ENCODE data around the gene FNDC3B. TPM values are rescaled to one million over a fixed set of nuclear protein-coding genes. Genes with fewer than 3 reads are reported as not detected.
A peak's percentile ranks its signal among the peaks of the same experiment; 100 is the strongest.

Gene FNDC3B
- total RNA-seq, 1 experiment from 2014 or later, result 173 TPM

- POLR2A ChIA-PET, result no interaction called here
- CTCF ChIA-PET, result no interaction called here
- no peak for TF ChIP-seq TCF7L2 (IDR thresholded peaks at IDR 0.05; ENCODE audit: low read depth, low read length)
- TF ChIP-seq, protein P1, sequence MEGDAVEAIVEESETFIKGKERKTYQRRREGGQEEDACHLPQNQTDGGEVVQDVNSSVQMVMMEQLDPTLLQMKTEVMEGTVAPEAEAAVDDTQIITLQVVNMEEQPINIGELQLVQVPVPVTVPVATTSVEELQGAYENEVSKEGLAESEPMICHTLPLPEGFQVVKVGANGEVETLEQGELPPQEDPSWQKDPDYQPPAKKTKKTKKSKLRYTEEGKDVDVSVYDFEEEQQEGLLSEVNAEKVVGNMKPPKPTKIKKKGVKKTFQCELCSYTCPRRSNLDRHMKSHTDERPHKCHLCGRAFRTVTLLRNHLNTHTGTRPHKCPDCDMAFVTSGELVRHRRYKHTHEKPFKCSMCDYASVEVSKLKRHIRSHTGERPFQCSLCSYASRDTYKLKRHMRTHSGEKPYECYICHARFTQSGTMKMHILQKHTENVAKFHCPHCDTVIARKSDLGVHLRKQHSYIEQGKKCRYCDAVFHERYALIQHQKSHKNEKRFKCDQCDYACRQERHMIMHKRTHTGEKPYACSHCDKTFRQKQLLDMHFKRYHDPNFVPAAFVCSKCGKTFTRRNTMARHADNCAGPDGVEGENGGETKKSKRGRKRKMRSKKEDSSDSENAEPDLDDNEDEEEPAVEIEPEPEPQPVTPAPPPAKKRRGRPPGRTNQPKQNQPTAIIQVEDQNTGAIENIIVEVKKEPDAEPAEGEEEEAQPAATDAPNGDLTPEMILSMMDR (IDR thresholded peaks at IDR 0.05), result no peak
- TF ChIP-seq POLR2AphosphoS5 (IDR thresholded peaks at IDR 0.05; ENCODE audit: low read depth, low read length), result no peak
- no peak for TF ChIP-seq REST (IDR thresholded peaks at IDR 0.05; ENCODE audit: insufficient read depth in 1 of 2, low read depth in 2 of 2, low read length in 1 of 2)
- TF ChIP-seq SIN3A (IDR thresholded peaks at IDR 0.05; ENCODE audit: borderline replicate concordance, insufficient read depth, low read depth, low read length), result no peak
These were observed 196.3 kb downstream of the FNDC3B start for GRCh38 chr3:172235698-172236097.

DNA sequence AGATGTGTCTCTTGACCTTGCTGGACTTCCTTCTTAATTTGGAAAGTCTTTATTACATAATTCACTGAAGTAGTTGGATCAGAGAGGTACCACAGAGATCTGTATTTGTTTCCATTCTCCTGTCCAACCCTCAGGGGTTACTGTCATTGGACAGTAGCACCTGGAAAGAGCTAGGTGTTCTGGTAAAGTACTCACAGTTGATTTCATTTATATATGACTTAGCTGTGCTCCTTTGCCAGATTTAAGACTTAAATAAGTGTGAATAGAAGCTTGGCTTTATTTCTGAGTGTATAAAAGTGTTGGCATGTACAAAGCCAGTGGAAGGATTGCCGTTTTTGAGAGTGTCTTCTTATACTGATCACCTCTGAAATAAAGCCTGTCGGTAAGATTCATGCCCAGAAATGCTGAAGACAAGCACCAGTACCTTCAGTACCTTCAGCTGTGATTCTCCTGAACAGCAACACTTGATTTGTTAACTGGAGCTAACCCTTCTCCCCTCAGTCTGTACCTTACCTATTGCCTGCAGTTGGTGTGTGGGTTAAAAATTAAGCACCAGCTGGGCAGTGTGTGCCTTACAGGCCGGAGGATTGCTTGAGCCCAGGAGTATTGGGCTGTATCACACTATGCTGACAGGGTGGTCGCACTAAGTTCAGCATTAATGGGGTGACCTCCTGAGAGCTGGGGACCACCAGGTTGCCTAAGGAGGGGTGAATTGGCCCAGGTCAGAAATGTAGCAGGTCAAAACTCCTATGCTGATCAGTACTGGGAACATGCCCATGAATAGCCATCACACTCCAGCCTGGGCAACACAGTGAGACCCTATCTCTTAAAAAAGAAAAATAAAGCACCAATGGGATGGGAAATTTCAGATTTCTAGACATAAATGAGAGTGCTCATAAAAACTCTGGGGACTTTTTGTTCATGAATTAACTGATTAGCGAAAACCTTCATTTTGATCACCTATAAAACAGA lies 197.7 kb downstream of the FNDC3B start:
- Histone ChIP-seq H3K4me1 (ENCODE audit: control insufficient read depth, insufficient read depth, low read length) (peaks cover 9% of the 10 kb centered on the region; the same call in 1 of the 2 replicates), H3K27me3 (ENCODE audit: control insufficient read depth, insufficient read depth, low read length) (no peaks in the 10 kb centered on the region), H3K36me3 (ENCODE audit: control insufficient read depth, insufficient read depth, low read length) (no peaks in the 10 kb centered on the region), H3K27ac (ENCODE audit: low read length) (no peak overlapping the region), H3K9me3 (ENCODE audit: control insufficient read depth, insufficient read depth, low read depth, low read length) (peaks cover 4% of the 10 kb centered on the region; the same call in 1 of the 2 replicates), H3K4me3 (ENCODE audit: low read depth in 2 of 2, low read length in 2 of 2) (no peak overlapping the region)
- ChIA-PET CTCF (no interaction called here), POLR2A (interaction anchor here (1.4 kb wide), 1 partner anchor 15 kb away, joined by 5 read pairs; no protein-coding TSS in a partner anchor)
- in situ Hi-C loops (cut with HindIII; ENCODE audit: low pct_unique_long_range_greater_than_20kb, low sequenced_read_pairs), result no loop called here
- DNase-seq (ENCODE audit: low read depth, low spot score) (no peak), ATAC-seq (peak; percentile 49; the same call in 1 of the 2 replicates)
- intact Hi-C loops (cut with micrococcal nuclease; ENCODE audit: unreplicated experiment), result no loop called here
- BruUV-seq (replicated peaks), result no TSS peak
- no peak for TF ChIP-seq SIN3A (IDR thresholded peaks at IDR 0.05; ENCODE audit: borderline replicate concordance, insufficient read depth, low read depth, low read length)
- TF ChIP-seq POLR2AphosphoS5 (IDR thresholded peaks at IDR 0.05; ENCODE audit: low read depth, low read length), result no peak
- TF ChIP-seq TCF7L2 (IDR thresholded peaks at IDR 0.05; ENCODE audit: low read depth, low read length), result no peak
- TF ChIP-seq, protein P1 (IDR thresholded peaks at IDR 0.05), result no peak
- no peak for TF ChIP-seq REST (IDR thresholded peaks at IDR 0.05; ENCODE audit: insufficient read depth in 1 of 2, low read depth in 2 of 2, low read length in 1 of 2)

More at GRCh38 chr3:172235698-172236097, 196.3 kb downstream of the FNDC3B start:
- DNase-seq (ENCODE audit: low read depth, low spot score) (no peak), ATAC-seq (no peak)
- in situ Hi-C loops (cut with HindIII; ENCODE audit: low pct_unique_long_range_greater_than_20kb, low sequenced_read_pairs), result no loop called here
- BruUV-seq (replicated peaks), result no TSS peak
- Histone ChIP-seq H3K4me3 (ENCODE audit: low read depth in 2 of 2, low read length in 2 of 2) (no peak overlapping the region), H3K27me3 (ENCODE audit: control insufficient read depth, insufficient read depth, low read length) (no peaks in the 10 kb centered on the region), H3K36me3 (ENCODE audit: control insufficient read depth, insufficient read depth, low read length) (no peaks in the 10 kb centered on the region), H3K4me1 (ENCODE audit: control insufficient read depth, insufficient read depth, low read length) (peaks cover 9% of the 10 kb centered on the region; the same call in 1 of the 2 replicates), H3K27ac (ENCODE audit: low read length) (no peak overlapping the region), H3K9me3 (ENCODE audit: control insufficient read depth, insufficient read depth, low read depth, low read length) (peaks cover 1% of the 10 kb centered on the region; the same call in 1 of the 2 replicates)
- intact Hi-C loops (cut with micrococcal nuclease; ENCODE audit: unreplicated experiment), result no loop called here
